H1 (cell line): ENCODE results near the gene SMS. TPM values are rescaled to one million over a fixed set of nuclear protein-coding genes. Genes with fewer than 3 reads are reported as not detected.

Experiments used
- CTCF ChIA-PET: fragments of 300-600 bp; sonication (Branson Sonifier 250); formaldehyde crosslinking; loops from one replicate; lab custom pipeline; 2021; ENCODE audit not compliant: partially characterized antibody; lab: Charles Lee
- POLR2A ChIA-PET: fragments of 300-600 bp; sonication (Branson Sonifier 250); formaldehyde crosslinking; loops from one replicate; lab custom pipeline; 2021; ENCODE audit warnings: inconsistent platforms; ENCODE audit not compliant: partially characterized antibody; lab: Charles Lee
- DNase-seq, 2 experiments: peaks; one replicate each; pipeline versions ENCODE4 v3.0.0 to v3.0.0-alpha.2; 2010 to 2022; ENCODE audit warnings: low spot score in 2 of 2, low read depth in 1 of 2, mixed read lengths in 1 of 2
- FAIRE-seq: peaks from 2 replicates; lab custom pipeline; 2011; peaks lifted over from hg19 to GRCh38; lab: Jason Lieb, UNC
- H2AFZ ChIP-seq: 2 replicates; pipeline ENCODE4 v1.8.1; 2012; ENCODE audit warnings: low read length, inconsistent platforms
- H2AK5ac ChIP-seq: 2 replicates; pipeline ENCODE4 v1.6.1; 2013; ENCODE audit warnings: low read depth, low read length
- H2BK120ac ChIP-seq: replicated peaks from 2 replicates; pipeline ENCODE3; 2013; ENCODE audit warnings: low read depth, low read length, inconsistent platforms
- H2BK12ac ChIP-seq: 2 replicates; pipeline ENCODE4 v1.6.1; 2013; ENCODE audit warnings: low read depth, low read length
- H2BK15ac ChIP-seq: 2 replicates; pipeline ENCODE4 v1.6.1; 2013; ENCODE audit warnings: low read length
- H2BK20ac ChIP-seq: 2 replicates; pipeline ENCODE4 v1.6.1; 2013; ENCODE audit warnings: low read length
- H2BK5ac ChIP-seq: 2 replicates; pipeline ENCODE4 v1.6.1; 2013; ENCODE audit warnings: low read depth, low read length
- H3K14ac ChIP-seq: 2 replicates; pipeline ENCODE4 v1.6.1; 2013; ENCODE audit warnings: inconsistent platforms; ENCODE audit not compliant: insufficient read length
- H3K18ac ChIP-seq: 2 replicates; pipeline ENCODE4 v1.6.1; 2013; ENCODE audit warnings: low read length; ENCODE audit errors: extremely low read depth
- H3K23ac ChIP-seq: 2 replicates; pipeline ENCODE4 v1.6.1; 2013; ENCODE audit warnings: inconsistent platforms; ENCODE audit not compliant: insufficient read length
- H3K23me2 ChIP-seq: 2 replicates; pipeline ENCODE4 v1.6.1; 2013; ENCODE audit warnings: low read depth, low read length
- H3K27ac ChIP-seq: 2 replicates; pipeline ENCODE4 v1.6.1; 2011; ENCODE audit warnings: low read depth, low read length, inconsistent platforms
- H3K27me3 ChIP-seq, 4 experiments: replicated peaks in 1 of 4; 1 replicate in 1 of 4; 2 replicates in 3 of 4; pipeline versions ENCODE4 v1.6.1 to v1.8.1; 2011 to 2013; ENCODE audit warnings: low read length in 3 of 4, mild to moderate bottlenecking in 3 of 4, inconsistent platforms in 2 of 4, mixed read lengths in 2 of 4, moderate library complexity in 1 of 4; ENCODE audit not compliant: control insufficient read depth in 3 of 4, insufficient read depth in 3 of 4; ENCODE audit errors: extremely low read depth in 1 of 4
- H3K36me3 ChIP-seq, 4 experiments: 2 replicates each; pipeline versions ENCODE4 v1.6.1 to v1.8.1; 2011 to 2013; ENCODE audit warnings: mild to moderate bottlenecking in 4 of 4, low read length in 3 of 4, moderate library complexity in 2 of 4, control low read depth in 1 of 4, inconsistent platforms in 1 of 4; ENCODE audit not compliant: insufficient read depth in 4 of 4, control insufficient read depth in 2 of 4
- H3K4ac ChIP-seq: replicated peaks from 2 replicates; pipeline ENCODE3; 2013; ENCODE audit warnings: low read length, low read depth, mixed read lengths, inconsistent platforms; ENCODE audit not compliant: insufficient read length
- H3K4me1 ChIP-seq, 4 experiments: replicated peaks in 1 of 4; 1 replicate in 1 of 4; 2 replicates in 3 of 4; pipeline versions ENCODE4 v1.6.1 to v1.8.1; 2011 to 2013; ENCODE audit warnings: low read length in 3 of 4, inconsistent platforms in 2 of 4, mixed read lengths in 1 of 4; ENCODE audit not compliant: insufficient read depth in 4 of 4, control insufficient read depth in 3 of 4
- H3K4me2 ChIP-seq, 2 experiments: 2 replicates each; pipeline versions ENCODE4 v1.6.1 to v1.8.1; 2011 to 2013; ENCODE audit warnings: low read depth in 2 of 2, low read length in 2 of 2, control low read depth in 1 of 2, inconsistent platforms in 1 of 2, mild to moderate bottlenecking in 1 of 2; ENCODE audit not compliant: insufficient read depth in 1 of 2
- H3K4me3 ChIP-seq, 4 experiments: fragments of 200-600, 300-600 bp in 1 of 4; sonication (generic), shearing (Covaris generic), sonication (Bioruptor Twin) in 1 of 4; 2 replicates each; pipeline versions ENCODE4 v1.5.1 to v1.8.1; 2011 to 2016; ENCODE audit warnings: low read length in 4 of 4, low read depth in 3 of 4, control low read depth in 2 of 4, inconsistent platforms in 2 of 4, mild to moderate bottlenecking in 2 of 4, mixed read lengths in 1 of 4, moderate library complexity in 1 of 4; ENCODE audit not compliant: insufficient read depth in 2 of 4; ENCODE audit errors: extremely low read depth in 1 of 4
- H3K56ac ChIP-seq: replicated peaks from 2 replicates; pipeline ENCODE3; 2013; ENCODE audit warnings: low read depth, mild to moderate bottlenecking, mixed read lengths, low read length, inconsistent platforms; ENCODE audit not compliant: insufficient read length
- H3K79me1 ChIP-seq: 2 replicates; pipeline ENCODE4 v1.6.1; 2013; ENCODE audit warnings: low read depth, low read length, control low read depth
- H3K79me2 ChIP-seq, 2 experiments: 2 replicates each; pipeline versions ENCODE4 v1.6.1 to v1.8.1; 2012 to 2013; ENCODE audit warnings: low read length in 2 of 2, mild to moderate bottlenecking in 2 of 2, inconsistent platforms in 1 of 2; ENCODE audit not compliant: insufficient read depth in 2 of 2, control insufficient read depth in 1 of 2
- H3K9ac ChIP-seq, 4 experiments: replicated peaks in 1 of 4; 1 replicate in 1 of 4; 2 replicates in 3 of 4; pipeline versions ENCODE4 v1.6.1 to v1.8.1; 2011 to 2013; ENCODE audit warnings: low read depth in 3 of 4, low read length in 3 of 4, control low read depth in 2 of 4, mild to moderate bottlenecking in 2 of 4, moderate library complexity in 2 of 4, inconsistent platforms in 1 of 4; ENCODE audit errors: extremely low read depth in 1 of 4
- H3K9me3 ChIP-seq, 2 experiments: 2 replicates each; pipeline versions ENCODE4 v1.6.1 to v1.8.1; 2012 to 2013; ENCODE audit warnings: mild to moderate bottlenecking in 2 of 2, moderate library complexity in 2 of 2, control low read depth in 1 of 2, inconsistent platforms in 1 of 2, low read depth in 1 of 2, low read length in 1 of 2, mixed read lengths in 1 of 2; ENCODE audit not compliant: insufficient read depth in 2 of 2
- H4K20me1 ChIP-seq, 2 experiments: replicated peaks in 1 of 2; 2 replicates each; pipeline versions ENCODE3 to v1.8.1; 2011 to 2013; ENCODE audit warnings: inconsistent platforms in 2 of 2, low read length in 2 of 2, mild to moderate bottlenecking in 1 of 2; ENCODE audit not compliant: insufficient read depth in 2 of 2, control insufficient read depth in 1 of 2
- H4K5ac ChIP-seq: 2 replicates; pipeline ENCODE4 v1.6.1; 2013; ENCODE audit warnings: low read length, low read depth, mixed read lengths, inconsistent platforms; ENCODE audit not compliant: insufficient read length
- H4K8ac ChIP-seq: 2 replicates; pipeline ENCODE4 v1.8.0; 2013; ENCODE audit warnings: mild to moderate bottlenecking, moderate library complexity, low read length, inconsistent platforms; ENCODE audit not compliant: insufficient read depth; ENCODE audit errors: extremely low read depth
- H4K91ac ChIP-seq: replicated peaks from 2 replicates; pipeline ENCODE3; 2013; ENCODE audit warnings: low read length, mixed read lengths, inconsistent platforms; ENCODE audit not compliant: insufficient read length
- MAFK ChIP-seq: IDR thresholded peaks from 2 replicates; pipeline ENCODE4 v1.6.1; 2012; ENCODE audit warnings: low read depth, mild to moderate bottlenecking, improper control_type of control experiment, low read length
- YY1 ChIP-seq: IDR thresholded peaks from 2 replicates; pipeline ENCODE4 v1.6.1; 2011; ENCODE audit warnings: low read depth, mild to moderate bottlenecking, low read length
- WGBS, 2 experiments: shearing (Covaris generic) in 1 of 2; methylation state at CpG; one replicate each; pipeline versions ENCODE4 v1.1.6 to v1.1.7; 2013 to 2015; ENCODE audit warnings: low lambda C conversion rate in 2 of 2, mixed read lengths in 2 of 2, inconsistent platforms in 1 of 2, low coverage in 1 of 2, missing lambda C conversion rate in 1 of 2; ENCODE audit not compliant: insufficient replicate concordance in 2 of 2, insufficient coverage in 1 of 2, insufficient read length in 1 of 2; ENCODE audit errors: extremely low coverage in 1 of 2, missing lambda C conversion rate in 1 of 2; 5-methylcytosine and 5-hydroxymethylcytosine counted together
- polyA plus RNA-seq, 7 experiments: library from polyadenylated mRNA; depleted of rRNA in 3 of 7; stranded (reverse) in 5 of 7; unstranded in 2 of 7; fragments of >200 nt in 5 of 7; fragments of 200-250 nt in 2 of 7; gene quantifications; 1 replicate in 5 of 7; 2 replicates in 1 of 7; 4 replicates in 1 of 7; pipeline versions ENCODE4 v1.2.1 to v1.2.3, GENCODE V29; 2011 to 2013; ENCODE audit warnings: missing spikeins in 2 of 7, mixed read lengths in 2 of 7
- total RNA-seq: library from RNA; stranded (reverse); fragmentation: NEBNext Ultra II Directional; extraction: Animal tissue kit (Norgen Biotek cat#: 25700); gene quantifications from 2 replicates; pipeline ENCODE4 v1.2.1, GENCODE V29; 2021
- TF ChIP-seq, protein P1 (sequence below): IDR thresholded peaks from 2 replicates; pipeline ENCODE4 v1.6.1; 2012; ENCODE audit warnings: low read length, inconsistent platforms

The SMS gene
- total and polyA plus RNA-seq, 2 of the 8 experiments (the other 6 are each of a cell fraction or from before 2014, with no cell fraction given), result 66.3 to 256 TPM

DNA sequence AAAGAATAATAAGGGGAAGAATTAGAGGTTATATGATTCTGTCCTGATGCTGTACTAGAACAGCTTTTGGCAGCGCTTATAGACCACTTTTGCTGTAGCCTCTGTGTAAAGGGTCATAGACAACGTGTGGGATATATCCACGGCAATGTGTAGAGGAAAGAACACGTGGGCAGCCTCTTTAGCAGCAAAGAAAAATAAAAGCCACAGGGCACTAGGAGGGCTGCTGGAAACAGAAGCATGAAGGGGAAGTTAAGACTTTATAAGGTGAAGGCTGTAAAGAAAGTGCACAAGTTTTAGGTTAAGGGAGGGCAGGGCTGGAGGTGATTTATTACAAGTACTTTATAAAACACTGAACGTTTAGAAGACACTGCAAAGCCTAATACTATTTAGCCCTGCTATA lies 71.5 kb downstream of the SMS start:
- Histone ChIP-seq H4K5ac (no peak overlapping the region), H2BK15ac (no peak overlapping the region), H3K56ac (no peak overlapping the region), H2AK5ac (no peak overlapping the region), H2BK120ac (no peak overlapping the region), H3K9me3 (no peaks in the 10 kb centered on the region), H3K9ac (no peak overlapping the region), H3K4me2 (no peak overlapping the region), H3K4me3 (no peak overlapping the region), H3K4ac (no peak overlapping the region), H3K18ac (no peak overlapping the region), H2BK20ac (no peak overlapping the region), H3K79me1 (no peaks in the 10 kb centered on the region), H3K79me2 (no peaks in the 10 kb centered on the region), H3K14ac (no peak overlapping the region), H2BK12ac (no peak overlapping the region), H3K23ac (no peak overlapping the region), H3K36me3 (no peaks in the 10 kb centered on the region; a peak in 1 of 8 replicates), H3K27ac (no peak overlapping the region), H4K20me1 (no peaks in the 10 kb centered on the region), H4K91ac (no peak overlapping the region), H3K4me1 (no peaks in the 10 kb centered on the region), H3K23me2 (no peaks in the 10 kb centered on the region), H4K8ac (no peak overlapping the region), H3K27me3 (no peaks in the 10 kb centered on the region), H2AFZ (no peak overlapping the region), H2BK5ac (no peak overlapping the region)
- POLR2A ChIA-PET, result interaction anchor here (0.6 kb wide), 1 partner anchor 124 kb away, joined by 4 read pairs; no protein-coding TSS in a partner anchor
- CTCF ChIA-PET, result no interaction called here
- WGBS, 2 experiments, result 86% methylated on average over 5 of the region's 5 CpGs; no CpG with 5 or more reads in 1 of the 2 experiments
- no peak for DNase-seq
- TF ChIP-seq YY1 (no peak), MAFK (no peak)
- TF ChIP-seq, protein P1, sequence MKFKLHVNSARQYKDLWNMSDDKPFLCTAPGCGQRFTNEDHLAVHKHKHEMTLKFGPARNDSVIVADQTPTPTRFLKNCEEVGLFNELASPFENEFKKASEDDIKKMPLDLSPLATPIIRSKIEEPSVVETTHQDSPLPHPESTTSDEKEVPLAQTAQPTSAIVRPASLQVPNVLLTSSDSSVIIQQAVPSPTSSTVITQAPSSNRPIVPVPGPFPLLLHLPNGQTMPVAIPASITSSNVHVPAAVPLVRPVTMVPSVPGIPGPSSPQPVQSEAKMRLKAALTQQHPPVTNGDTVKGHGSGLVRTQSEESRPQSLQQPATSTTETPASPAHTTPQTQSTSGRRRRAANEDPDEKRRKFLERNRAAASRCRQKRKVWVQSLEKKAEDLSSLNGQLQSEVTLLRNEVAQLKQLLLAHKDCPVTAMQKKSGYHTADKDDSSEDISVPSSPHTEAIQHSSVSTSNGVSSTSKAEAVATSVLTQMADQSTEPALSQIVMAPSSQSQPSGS, result no peak
- FAIRE-seq, result no peak
